ENCODE measurements around the gene UROC1.

DNA sequence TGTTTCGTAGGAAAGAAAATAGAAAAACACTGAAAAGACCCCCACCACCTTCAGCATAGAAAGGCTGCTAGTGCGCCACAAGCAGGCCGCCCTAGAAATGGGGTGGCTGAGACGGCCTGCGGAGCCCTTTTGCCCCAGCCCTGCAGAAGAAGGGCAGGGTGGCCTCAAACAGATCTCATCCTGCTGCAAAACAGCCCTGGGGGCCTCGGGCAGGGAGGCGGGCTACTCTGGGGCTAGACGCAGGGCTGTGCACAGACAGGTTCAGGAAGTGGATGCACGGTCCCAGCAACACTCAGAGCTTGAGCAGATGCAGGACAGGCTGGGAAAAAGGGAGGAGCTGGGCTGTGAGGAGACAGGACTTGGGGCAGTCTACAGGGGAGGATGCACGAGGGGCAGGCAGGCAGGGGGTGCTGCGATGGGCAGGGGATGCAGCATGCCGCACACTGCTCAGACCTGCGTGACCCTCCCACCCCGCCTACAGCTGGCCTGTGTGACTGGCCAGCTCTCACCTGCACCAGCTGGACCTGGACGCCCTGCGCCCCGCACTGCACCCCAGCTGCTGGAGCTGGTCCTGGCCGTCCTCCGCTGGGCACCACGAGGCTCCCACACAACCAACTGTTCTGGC is 76.2 kb downstream of the UROC1 start:
- TF ChIP-seq, protein P1, sequence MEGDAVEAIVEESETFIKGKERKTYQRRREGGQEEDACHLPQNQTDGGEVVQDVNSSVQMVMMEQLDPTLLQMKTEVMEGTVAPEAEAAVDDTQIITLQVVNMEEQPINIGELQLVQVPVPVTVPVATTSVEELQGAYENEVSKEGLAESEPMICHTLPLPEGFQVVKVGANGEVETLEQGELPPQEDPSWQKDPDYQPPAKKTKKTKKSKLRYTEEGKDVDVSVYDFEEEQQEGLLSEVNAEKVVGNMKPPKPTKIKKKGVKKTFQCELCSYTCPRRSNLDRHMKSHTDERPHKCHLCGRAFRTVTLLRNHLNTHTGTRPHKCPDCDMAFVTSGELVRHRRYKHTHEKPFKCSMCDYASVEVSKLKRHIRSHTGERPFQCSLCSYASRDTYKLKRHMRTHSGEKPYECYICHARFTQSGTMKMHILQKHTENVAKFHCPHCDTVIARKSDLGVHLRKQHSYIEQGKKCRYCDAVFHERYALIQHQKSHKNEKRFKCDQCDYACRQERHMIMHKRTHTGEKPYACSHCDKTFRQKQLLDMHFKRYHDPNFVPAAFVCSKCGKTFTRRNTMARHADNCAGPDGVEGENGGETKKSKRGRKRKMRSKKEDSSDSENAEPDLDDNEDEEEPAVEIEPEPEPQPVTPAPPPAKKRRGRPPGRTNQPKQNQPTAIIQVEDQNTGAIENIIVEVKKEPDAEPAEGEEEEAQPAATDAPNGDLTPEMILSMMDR (IDR thresholded peaks at IDR 0.05), result no peak
- TF ChIP-seq EP300 (IDR thresholded peaks at IDR 0.05) (no peak), POLR2AphosphoS5 (IDR thresholded peaks at IDR 0.05) (no peak)

Measured in stomach (tissue), 4 donors.